GM12878 (cell line): ENCODE data around the gene ELK4. TPM values are rescaled to one million over a fixed set of nuclear protein-coding genes. Genes with fewer than 3 reads are reported as not detected.

Source experiments
- BMI1 ChIP-seq: fragments of 450-650 bp; IDR thresholded peaks from 2 replicates; pipeline ENCODE4 v1.6.1; 2016; ENCODE audit warnings: mild to moderate bottlenecking, moderate library complexity, borderline replicate concordance
- CHD2 ChIP-seq: IDR thresholded peaks from 2 replicates; pipeline ENCODE4 v1.6.1; 2011; ENCODE audit warnings: low read depth, low read length, improper control_type of control experiment, borderline replicate concordance
- NFXL1 ChIP-seq: fragments of 450-650 bp; IDR thresholded peaks from 2 replicates; pipeline ENCODE4 v1.6.1; 2017; ENCODE audit warnings: antibody characterized with exemption, mild to moderate bottlenecking, borderline replicate concordance
- NFYA ChIP-seq: IDR thresholded peaks from 2 replicates; pipeline ENCODE4 v1.6.1; 2011; ENCODE audit warnings: low read depth, mild to moderate bottlenecking, low read length, improper control_type of control experiment, borderline replicate concordance
- NKRF ChIP-seq: fragments of 450-650 bp; conservative IDR thresholded peaks from 2 replicates; pipeline ENCODE4 v1.6.1; 2017; ENCODE audit warnings: mild to moderate bottlenecking, moderate library complexity
- PAX5 ChIP-seq: IDR thresholded peaks from 2 replicates; pipeline ENCODE4 v1.6.1; 2011; ENCODE audit warnings: low read depth, low read length, borderline replicate concordance
- POU2F2 ChIP-seq: IDR thresholded peaks from 3 replicates; pipeline ENCODE4 v1.6.1; 2011; ENCODE audit warnings: low read depth, mild to moderate bottlenecking, low read length, borderline replicate concordance
- REST ChIP-seq: IDR thresholded peaks from 2 replicates; pipeline ENCODE4 v1.6.1; 2012; ENCODE audit warnings: mild to moderate bottlenecking, low read depth, low read length
- SMARCA5 ChIP-seq: fragments of 450-650 bp; IDR thresholded peaks from 2 replicates; pipeline ENCODE4 v1.6.1; 2017; ENCODE audit warnings: mild to moderate bottlenecking
- ZBTB11 ChIP-seq: fragments of 450-650 bp; formaldehyde crosslinking; IDR thresholded peaks from 2 replicates; pipeline ENCODE4 v1.5.0; 2022; ENCODE audit warnings: mild to moderate bottlenecking, missing genetic modification characterization
- ZBTB33 ChIP-seq: fragments of 450-650 bp; IDR thresholded peaks from 2 replicates; pipeline ENCODE4 v1.6.1; 2017; ENCODE audit warnings: mild to moderate bottlenecking
- polyA plus RNA-seq, 11 experiments: library from polyadenylated mRNA; depleted of rRNA in 4 of 11; unstranded in 6 of 11; stranded (reverse) in 5 of 11; fragments of >200 nt; fragmentation: Nextera tagmentation in 4 of 11; fragmentation: Illumina TruSeq in 1 of 11; extraction: Ambion mirVana in 4 of 11; extraction: Trizol in 1 of 11; gene quantifications; 1 replicate in 1 of 11; 2 replicates in 10 of 11; pipeline versions ENCODE4 v1.2.1 to v1.2.3, GENCODE V29; 2011 to 2016; ENCODE audit warnings: inconsistent platforms in 2 of 11, missing spikeins in 2 of 11, low read depth in 1 of 11
- total RNA-seq, 4 experiments: library from RNA; depleted of rRNA in 3 of 4; stranded (reverse); fragments of >200 nt in 3 of 4; fragmentation: Illumina TruSeq in 1 of 4; extraction: Trizol in 1 of 4; gene quantifications; 2 replicates each; pipeline versions ENCODE4 v1.2.1 to v1.2.3, GENCODE V29; 2013 to 2021
- TF ChIP-seq, protein P1 (sequence below): fragments of 450-650 bp; IDR thresholded peaks from 2 replicates; pipeline ENCODE4 v1.6.1; 2016; ENCODE audit warnings: mild to moderate bottlenecking, moderate library complexity, borderline replicate concordance

ELK4 gene
- total and polyA plus RNA-seq, 10 of the 15 experiments (the other 5 are each of a cell fraction or from before 2014, with no cell fraction given) = 5.2 to 71.5 (median 18.5) TPM

GRCh38 chr1:205631010-205631767, 622 bp downstream of the ELK4 start (continued):
- TF ChIP-seq, protein P1, sequence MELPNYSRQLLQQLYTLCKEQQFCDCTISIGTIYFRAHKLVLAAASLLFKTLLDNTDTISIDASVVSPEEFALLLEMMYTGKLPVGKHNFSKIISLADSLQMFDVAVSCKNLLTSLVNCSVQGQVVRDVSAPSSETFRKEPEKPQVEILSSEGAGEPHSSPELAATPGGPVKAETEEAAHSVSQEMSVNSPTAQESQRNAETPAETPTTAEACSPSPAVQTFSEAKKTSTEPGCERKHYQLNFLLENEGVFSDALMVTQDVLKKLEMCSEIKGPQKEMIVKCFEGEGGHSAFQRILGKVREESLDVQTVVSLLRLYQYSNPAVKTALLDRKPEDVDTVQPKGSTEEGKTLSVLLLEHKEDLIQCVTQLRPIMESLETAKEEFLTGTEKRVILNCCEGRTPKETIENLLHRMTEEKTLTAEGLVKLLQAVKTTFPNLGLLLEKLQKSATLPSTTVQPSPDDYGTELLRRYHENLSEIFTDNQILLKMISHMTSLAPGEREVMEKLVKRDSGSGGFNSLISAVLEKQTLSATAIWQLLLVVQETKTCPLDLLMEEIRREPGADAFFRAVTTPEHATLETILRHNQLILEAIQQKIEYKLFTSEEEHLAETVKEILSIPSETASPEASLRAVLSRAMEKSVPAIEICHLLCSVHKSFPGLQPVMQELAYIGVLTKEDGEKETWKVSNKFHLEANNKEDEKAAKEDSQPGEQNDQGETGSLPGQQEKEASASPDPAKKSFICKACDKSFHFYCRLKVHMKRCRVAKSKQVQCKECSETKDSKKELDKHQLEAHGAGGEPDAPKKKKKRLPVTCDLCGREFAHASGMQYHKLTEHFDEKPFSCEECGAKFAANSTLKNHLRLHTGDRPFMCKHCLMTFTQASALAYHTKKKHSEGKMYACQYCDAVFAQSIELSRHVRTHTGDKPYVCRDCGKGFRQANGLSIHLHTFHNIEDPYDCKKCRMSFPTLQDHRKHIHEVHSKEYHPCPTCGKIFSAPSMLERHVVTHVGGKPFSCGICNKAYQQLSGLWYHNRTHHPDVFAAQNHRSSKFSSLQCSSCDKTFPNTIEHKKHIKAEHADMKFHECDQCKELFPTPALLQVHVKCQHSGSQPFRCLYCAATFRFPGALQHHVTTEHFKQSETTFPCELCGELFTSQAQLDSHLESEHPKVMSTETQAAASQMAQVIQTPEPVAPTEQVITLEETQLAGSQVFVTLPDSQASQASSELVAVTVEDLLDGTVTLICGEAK = peak; percentile 60; the same call in 1 of the 2 replicates
- TF ChIP-seq NFYA (no peak), SMARCA5 (peak; percentile 60; the same call in 1 of the 2 replicates), POU2F2 (peak; percentile 63; the same call in 1 of the 3 replicates), NKRF (peak; percentile 27), ZBTB33 (no peak), NFXL1 (no peak), REST (no peak), PAX5 (no peak; the same call in 1 of the 2 replicates), CHD2 (peak; percentile 86), ZBTB11 (no peak), BMI1 (no peak)
